ENCODE data around the gene LEP. TPM values are rescaled to one million over a fixed set of nuclear protein-coding genes. Genes with fewer than 3 reads are reported as not detected.

The LEP gene
- total RNA-seq, 1 experiment from 2014 or later: not detected

GRCh38 chr7:128271471-128271941, 30.4 kb downstream of the LEP start:
- Histone ChIP-seq H3K27me3 (ENCODE audit: control insufficient read depth, insufficient read depth, low read length) (0 out of 2 replicates have a peak, but pooled peaks cover 3% of the 10 kb centered on the region), H3K4me3 (ENCODE audit: low read depth in 2 of 2, low read length in 2 of 2) (peak overlapping the region; percentile 26 to 47), H3K4me1 (ENCODE audit: control insufficient read depth, insufficient read depth, low read length) (no peaks in the 10 kb centered on the region), H3K9me3 (ENCODE audit: control insufficient read depth, insufficient read depth, low read depth, low read length) (no peaks in the 10 kb centered on the region), H3K36me3 (ENCODE audit: control insufficient read depth, insufficient read depth, low read length) (no peaks in the 10 kb centered on the region), H3K27ac (ENCODE audit: low read length) (no peak overlapping the region)
- DNase-seq (ENCODE audit: low read depth, low spot score) (no peak), ATAC-seq (peak; percentile 55)
- ChIA-PET POLR2A (no interaction called here), CTCF (no interaction called here)
- intact Hi-C loops (cut with micrococcal nuclease; ENCODE audit: unreplicated experiment) (no loop called here), in situ Hi-C loops (cut with HindIII; ENCODE audit: low pct_unique_long_range_greater_than_20kb, low sequenced_read_pairs) (no loop called here)
- no TSS peak for BruUV-seq (replicated peaks)
- TF ChIP-seq TCF7L2 (IDR thresholded peaks at IDR 0.05; ENCODE audit: low read depth, low read length) (no peak), REST (IDR thresholded peaks at IDR 0.05; ENCODE audit: insufficient read depth in 1 of 2, low read depth in 2 of 2, low read length in 1 of 2) (no peak)

DNA sequence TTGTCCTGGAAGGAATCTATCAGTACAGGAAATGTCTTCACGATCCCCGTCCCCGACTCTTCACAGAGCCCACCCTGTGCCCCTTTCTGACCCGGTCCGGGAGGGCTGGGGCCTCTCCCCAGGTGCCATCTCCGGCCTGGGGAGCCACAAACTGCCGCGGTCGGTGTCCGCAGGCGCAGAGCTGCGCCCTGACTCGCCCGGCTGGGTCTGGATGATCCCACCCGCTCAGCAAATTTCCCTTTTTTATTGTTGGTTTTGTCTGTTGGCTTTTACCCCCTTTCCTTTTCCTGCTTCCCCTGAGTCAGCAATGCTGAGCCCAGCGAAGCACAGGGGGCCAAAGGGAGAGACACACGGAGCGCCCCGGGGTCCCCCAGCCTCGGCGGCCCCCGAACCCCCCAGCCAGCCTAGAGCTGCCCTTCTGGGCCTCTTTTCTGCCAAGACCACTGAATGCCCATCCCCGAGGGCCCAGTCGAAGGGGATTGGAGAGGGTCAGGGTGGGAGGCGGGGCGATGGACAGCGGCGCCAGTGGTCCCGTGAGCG, 30.9 kb downstream of the LEP start:
- peak overlapping the region; percentile 26 to 47 for H3K4me3 ChIP-seq (ENCODE audit: low read depth in 2 of 2, low read length in 2 of 2)
- no peak for ATAC-seq
- CTCF ChIA-PET: no interaction called here

More for the DNA sequence above, 30.9 kb downstream of the LEP start:
- Histone ChIP-seq H3K27me3 (ENCODE audit: control insufficient read depth, insufficient read depth, low read length) (0 out of 2 replicates have a peak, but pooled peaks cover 2% of the 10 kb centered on the region), H3K9me3 (ENCODE audit: control insufficient read depth, insufficient read depth, low read depth, low read length) (no peaks in the 10 kb centered on the region), H3K4me1 (ENCODE audit: control insufficient read depth, insufficient read depth, low read length) (no peaks in the 10 kb centered on the region), H3K27ac (ENCODE audit: low read length) (no peak overlapping the region), H3K36me3 (ENCODE audit: control insufficient read depth, insufficient read depth, low read length) (no peaks in the 10 kb centered on the region)
- BruUV-seq (replicated peaks): no TSS peak
- POLR2A ChIA-PET: no interaction called here
- TF ChIP-seq, protein P1, sequence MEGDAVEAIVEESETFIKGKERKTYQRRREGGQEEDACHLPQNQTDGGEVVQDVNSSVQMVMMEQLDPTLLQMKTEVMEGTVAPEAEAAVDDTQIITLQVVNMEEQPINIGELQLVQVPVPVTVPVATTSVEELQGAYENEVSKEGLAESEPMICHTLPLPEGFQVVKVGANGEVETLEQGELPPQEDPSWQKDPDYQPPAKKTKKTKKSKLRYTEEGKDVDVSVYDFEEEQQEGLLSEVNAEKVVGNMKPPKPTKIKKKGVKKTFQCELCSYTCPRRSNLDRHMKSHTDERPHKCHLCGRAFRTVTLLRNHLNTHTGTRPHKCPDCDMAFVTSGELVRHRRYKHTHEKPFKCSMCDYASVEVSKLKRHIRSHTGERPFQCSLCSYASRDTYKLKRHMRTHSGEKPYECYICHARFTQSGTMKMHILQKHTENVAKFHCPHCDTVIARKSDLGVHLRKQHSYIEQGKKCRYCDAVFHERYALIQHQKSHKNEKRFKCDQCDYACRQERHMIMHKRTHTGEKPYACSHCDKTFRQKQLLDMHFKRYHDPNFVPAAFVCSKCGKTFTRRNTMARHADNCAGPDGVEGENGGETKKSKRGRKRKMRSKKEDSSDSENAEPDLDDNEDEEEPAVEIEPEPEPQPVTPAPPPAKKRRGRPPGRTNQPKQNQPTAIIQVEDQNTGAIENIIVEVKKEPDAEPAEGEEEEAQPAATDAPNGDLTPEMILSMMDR (IDR thresholded peaks at IDR 0.05): no peak
- TF ChIP-seq TCF7L2 (IDR thresholded peaks at IDR 0.05; ENCODE audit: low read depth, low read length) (no peak), POLR2AphosphoS5 (IDR thresholded peaks at IDR 0.05; ENCODE audit: low read depth, low read length) (no peak), REST (IDR thresholded peaks at IDR 0.05; ENCODE audit: insufficient read depth in 1 of 2, low read depth in 2 of 2, low read length in 1 of 2) (no peak), SIN3A (IDR thresholded peaks at IDR 0.05; ENCODE audit: borderline replicate concordance, insufficient read depth, low read depth, low read length) (no peak)
- no peak for DNase-seq (ENCODE audit: low read depth, low spot score)
- intact Hi-C loops (cut with micrococcal nuclease; ENCODE audit: unreplicated experiment): no loop called here
- in situ Hi-C loops (cut with HindIII; ENCODE audit: low pct_unique_long_range_greater_than_20kb, low sequenced_read_pairs): no loop called here

Measured in Panc1 (cell line).